HT-29 (cell line): ENCODE measurements around the gene BTBD16. TPM values are rescaled to one million over a fixed set of nuclear protein-coding genes. Genes with fewer than 3 reads are reported as not detected.

Experiments
- DNase-seq: peaks from one replicate; pipeline ENCODE4 v3.0.0-alpha.2; 2015; ENCODE audit warnings: low spot score
- total RNA-seq: library from RNA; depleted of rRNA; stranded (reverse); fragments of >200 nt; shearing (Covaris generic); gene quantifications from 2 replicates; pipeline ENCODE4 v1.2.3, GENCODE V29; 2014

The BTBD16 gene
- total RNA-seq, 1 experiment from 2014 or later = 4.0 TPM

DNA sequence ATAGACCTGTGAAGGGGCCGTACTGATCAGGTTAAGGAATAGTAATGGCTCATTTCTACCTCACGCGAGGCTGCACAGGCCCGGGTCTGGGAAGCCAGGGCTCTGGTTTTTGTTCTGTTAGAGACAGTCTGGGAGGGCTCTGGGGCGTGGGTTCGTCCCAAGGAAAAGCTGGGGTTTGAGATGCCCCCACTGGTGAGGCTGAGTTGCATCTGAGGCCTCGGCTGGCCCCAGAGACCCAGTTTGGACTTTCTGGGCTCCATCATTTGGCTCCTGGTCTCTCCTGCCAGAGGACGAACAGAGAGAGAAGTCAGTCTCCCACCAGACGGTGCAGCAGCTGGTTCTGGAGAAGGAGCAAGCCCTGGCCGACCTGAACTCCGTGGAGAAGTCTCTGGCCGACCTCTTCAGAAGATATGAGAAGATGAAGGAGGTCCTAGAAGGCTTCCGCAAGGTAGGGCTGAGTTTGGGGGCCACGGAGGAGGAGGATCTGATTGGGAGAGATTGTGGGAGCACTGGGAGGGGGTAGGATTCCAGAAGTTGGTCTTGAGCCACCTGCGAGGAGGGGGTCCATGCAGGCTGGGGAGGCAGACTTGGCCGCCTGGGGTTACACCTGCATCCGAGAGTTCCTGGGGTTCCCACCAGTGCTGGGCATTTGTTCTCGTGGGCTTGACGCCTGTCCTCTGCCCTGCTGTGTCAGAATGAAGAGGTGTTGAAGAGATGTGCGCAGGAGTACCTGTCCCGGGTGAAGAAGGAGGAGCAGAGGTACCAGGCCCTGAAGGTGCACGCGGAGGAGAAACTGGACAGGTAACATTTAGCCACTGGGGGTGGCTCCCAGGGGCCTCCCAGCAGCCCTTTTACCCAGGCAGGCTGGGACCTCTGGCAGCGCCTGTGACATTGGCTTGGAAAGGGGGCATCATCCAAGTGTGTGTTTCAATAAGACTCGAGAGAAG lies 22.5 kb upstream of the BTBD16 start:
- DNase-seq = no peak

DNA sequence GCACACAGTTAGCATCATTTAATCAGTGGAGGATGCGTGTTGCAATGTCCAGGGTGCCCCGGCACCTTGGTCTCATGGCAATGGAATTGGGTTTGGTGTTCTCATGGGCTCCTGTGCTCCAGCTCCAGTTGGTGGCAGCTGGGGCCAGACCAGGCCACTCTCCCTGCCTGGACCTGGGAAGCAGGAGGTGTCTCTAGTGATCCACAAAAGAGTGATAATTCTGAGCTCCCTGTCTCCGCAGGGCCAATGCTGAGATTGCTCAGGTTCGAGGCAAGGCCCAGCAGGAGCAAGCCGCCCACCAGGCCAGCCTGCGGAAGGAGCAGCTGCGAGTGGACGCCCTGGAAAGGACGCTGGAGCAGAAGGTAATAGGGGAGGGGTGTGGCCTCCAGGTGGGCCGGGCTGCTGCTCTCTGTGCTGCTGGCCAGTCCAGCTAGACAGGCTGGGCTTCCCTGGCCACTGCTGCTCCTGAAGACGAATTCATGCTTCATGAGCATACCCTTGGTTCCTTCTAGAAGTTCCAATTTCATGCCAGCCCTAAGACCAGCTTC lies 21.7 kb upstream of the BTBD16 start:
- DNase-seq = no peak

DNA sequence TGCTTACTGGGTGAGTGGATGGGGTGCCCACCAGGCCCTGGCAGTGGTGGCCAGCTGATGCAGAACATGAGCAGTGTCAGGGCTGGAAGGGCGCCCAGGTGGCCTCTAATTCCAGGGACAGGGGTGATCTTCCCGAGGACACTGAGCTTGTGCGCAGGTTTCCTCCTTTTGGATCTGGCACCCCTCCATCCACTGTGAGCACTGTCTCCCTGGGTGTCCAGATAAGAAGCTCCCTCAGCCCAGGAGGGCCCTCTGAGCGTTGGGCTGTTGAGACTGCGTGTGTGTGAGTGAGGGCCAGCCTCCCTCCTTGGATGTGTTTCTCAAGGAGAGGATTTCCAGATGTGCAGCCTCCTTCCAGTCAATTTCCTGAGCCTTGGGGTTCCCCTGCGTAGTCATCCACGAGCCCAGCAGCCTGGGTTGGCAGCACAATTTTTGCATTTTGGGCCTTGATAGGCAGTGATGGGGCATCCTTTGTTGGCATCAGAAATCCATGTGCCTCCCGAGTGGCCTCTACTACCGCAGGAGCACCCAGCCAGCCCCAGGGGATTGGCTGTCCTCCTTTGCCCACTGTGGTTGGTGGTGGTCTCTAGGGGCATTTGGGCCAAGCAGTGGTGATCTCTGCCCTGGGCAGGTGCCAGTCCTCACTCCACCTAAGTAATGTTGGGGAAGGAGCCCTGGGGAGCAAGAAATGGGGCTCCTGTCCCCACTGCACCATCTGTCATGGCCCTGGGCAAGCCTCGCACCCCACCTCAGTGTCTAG lies 20.9 kb upstream of the BTBD16 start:
- DNase-seq = no peak

DNA sequence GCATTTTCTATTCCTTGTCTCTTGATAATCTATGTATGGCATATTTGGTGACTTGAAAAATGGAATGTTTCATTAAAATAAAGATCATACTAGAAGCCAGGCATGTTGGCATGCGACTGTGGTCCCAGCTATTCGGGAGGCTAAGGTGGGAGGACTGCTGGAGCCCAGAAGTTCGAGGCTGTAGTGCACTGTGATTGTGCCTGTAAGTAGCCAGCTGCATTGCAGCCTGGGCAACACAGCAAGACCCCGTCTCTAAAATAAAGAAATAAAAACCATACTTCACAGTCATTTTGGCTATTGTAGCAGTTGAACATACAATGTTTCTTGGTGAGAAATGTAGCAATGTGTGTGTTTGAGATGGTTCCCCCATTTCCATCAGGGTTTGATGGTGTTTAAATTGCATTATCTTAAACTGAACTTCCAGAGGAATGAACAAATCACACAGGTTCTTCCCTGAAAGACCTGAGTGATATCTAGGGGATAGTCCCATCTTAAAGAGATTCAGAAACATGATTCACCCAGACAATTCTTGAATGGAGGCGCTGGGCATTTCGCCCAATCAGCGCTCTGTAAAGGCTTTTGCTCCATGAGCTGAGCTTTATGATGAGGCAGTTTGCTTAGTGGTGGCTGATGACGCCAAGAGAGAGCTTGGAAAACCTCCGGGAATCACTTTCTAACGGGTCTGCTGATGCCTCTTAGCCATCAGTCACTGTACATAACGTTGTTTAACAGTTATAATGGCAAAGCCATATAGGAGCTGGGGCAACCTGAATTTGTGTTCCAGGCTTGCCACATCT lies 19.4 kb upstream of the BTBD16 start:
- DNase-seq = no peak

DNA sequence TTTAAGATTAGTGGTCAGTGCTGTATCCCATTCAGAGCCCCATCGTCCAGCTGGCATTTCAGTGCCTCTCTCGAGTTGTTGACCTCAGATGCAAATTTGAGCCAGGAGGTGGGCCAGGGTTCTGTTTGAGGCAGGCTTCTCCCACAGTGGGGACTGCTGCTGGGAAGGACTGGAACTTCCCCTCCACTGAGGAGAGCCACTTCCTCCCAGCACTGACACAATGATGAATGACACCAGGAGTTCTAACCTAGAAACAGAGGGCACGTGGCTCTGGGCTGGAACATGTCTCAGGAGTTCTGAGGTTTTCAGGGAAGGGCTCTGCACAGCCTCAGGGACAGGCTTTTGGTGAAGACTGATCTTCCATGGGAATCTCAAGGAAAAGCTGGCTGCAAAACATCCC lies 18.3 kb upstream of the BTBD16 start:
- DNase-seq = no peak

DNA sequence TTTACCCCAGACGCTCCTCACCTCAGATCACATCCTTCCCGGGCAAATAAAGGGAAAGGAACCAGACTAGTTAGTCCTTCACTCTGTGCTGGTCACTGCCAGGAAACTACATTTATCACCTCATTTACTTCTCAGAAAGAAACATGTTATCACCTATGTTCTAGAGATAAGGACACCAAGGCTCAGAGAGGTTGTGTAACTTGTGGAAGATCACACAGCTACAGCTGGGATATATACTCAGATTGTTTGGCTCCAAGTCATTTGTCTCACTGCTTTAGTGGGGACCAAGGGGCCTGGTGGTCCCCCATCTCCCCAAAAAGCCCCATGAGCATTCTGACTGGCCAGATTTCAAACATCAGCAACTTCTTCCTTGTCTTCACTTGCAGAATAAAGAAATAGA lies 17.5 kb upstream of the BTBD16 start:
- no peak for DNase-seq

DNA sequence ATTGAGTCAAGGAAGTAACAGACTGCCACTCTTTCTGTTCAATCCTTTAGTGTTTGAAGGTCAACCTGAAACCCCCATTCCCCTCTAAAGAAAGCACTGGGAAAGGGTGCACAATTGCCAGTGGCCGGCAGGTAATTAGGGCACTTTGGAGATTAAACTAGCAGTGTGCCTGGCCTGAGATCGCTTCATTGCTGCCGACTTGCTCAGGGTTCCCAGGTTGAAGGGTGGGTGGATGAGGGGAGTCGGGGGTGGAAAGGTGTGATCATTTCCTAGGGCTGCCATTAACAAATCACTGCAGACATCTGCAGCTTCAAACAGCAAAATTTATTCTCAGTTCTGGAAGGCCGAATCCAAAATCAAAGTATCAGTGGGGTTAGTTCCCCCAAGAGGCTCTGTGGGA lies 16.3 kb upstream of the BTBD16 start:
- DNase-seq = no peak

DNA sequence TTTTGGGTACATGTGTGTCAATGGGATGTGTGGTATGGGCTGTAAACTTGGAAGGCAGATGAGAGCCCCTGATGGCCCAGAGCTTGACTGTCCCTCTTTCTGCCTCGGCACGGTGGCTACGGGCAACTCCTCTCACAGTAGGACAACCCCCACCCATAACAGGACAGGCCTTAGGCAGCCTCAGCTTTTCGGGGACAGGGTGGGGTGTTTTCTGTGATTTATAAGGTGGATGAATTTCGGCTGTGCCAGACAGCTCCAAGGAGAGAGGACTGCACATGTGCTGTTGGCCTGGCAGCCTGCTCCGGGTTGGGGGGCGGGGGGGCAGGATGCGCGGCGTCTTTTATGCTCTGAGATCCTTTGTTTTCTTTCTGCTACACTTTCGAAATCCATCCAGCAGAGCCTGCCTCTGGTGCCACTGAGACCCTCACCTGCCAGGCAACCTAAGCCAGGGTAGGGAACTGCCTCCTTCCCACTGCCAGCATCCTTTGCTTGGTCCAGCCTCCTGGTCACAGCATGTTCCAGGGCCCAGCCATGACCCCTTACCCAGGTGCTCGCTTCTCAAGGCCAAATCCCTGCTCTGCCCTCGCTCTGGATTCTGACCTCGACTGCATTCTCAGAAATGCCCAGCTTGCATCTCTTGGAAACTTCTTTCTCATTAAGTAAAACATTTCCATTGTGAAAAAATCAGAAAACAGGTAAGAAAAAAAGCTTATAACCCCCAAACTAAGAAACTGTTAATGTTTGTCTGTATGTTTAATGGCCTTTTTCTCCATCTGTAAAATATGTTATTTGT lies 15.4 kb upstream of the BTBD16 start:
- no peak for DNase-seq

DNA sequence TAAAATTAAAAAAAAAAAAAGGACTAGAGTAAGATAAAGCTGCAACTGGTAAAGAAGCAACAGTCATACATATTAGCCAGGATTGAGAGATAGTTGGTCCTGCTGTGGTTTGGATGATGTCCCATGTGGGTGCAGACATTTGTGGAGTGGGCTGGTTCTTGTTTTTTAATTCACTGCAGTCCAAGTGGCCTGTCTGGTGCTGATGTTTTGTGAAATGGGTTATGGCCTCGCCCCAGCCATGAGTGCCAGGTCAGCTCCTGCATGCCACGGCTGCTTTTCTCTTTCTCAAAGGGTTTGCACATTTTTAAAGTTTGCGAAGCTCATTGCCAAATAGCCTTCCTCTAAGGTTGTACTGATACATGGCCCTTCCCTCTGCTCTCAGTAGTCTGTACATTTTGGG lies 14.1 kb upstream of the BTBD16 start:
- no peak for DNase-seq

DNA sequence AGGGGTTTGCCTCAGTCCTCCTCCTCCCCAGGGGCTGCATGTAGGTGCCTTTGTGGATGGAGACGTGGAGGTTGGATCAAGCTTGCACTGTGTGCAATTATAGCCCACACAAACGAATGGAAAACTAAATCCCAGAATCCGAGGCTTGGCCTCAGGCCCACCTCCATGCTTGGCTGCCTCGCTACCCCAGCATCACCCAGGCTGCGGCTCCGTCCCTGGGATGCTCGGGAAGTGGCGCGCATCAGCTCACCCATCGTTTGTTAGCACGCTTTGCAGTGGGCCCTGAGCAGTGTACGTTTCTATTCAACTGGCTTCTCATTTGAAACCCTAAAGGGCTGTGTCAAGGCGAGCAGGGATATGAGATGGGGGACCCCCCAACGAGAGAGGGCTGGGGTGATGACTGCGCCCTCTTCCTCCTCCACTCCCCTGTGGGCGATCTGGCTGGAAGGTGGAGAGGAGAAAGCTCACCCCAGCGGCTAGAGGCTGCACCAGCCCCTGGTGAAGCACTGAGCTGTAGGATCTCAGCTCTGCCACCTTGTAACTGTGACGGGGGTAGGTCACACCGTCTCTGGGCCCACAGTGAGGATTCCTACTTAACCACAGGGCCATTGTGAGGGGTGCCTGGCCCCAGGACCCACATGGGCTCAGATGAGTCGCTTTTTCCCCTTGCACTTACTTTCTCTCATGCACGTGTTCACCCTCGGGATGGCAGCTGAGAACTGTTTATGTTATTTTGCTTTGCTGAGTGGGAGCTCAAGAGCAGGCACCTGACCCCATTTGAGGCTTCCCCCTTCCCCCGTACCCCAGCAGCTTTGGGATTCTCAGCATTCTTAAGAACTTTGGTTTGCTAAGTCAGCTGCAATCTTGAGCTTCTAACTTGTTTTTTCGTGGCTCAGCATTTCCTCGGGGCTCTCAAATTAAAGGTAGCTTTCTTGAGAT lies 12.7 kb upstream of the BTBD16 start:
- no peak for DNase-seq

DNA sequence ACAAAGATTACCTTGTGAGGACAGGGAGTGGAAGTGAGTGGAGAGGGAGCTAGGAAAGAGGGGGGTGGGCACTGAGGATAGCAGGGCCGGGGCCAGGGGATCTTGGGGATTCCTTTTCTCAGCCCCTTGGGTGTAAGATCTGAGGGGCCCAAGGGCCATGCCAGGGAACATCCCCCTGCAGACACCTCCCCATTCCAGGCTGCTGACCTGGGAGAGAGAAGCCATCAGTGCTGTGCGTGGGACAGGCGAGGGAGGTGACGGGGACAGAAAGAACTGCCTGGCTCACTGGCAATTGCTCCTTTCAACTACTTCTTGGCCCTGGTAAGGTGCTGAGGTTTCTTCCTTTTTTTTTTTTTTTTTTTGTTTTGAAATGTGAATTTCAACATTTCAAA lies 12.0 kb upstream of the BTBD16 start:
- no peak for DNase-seq

DNA sequence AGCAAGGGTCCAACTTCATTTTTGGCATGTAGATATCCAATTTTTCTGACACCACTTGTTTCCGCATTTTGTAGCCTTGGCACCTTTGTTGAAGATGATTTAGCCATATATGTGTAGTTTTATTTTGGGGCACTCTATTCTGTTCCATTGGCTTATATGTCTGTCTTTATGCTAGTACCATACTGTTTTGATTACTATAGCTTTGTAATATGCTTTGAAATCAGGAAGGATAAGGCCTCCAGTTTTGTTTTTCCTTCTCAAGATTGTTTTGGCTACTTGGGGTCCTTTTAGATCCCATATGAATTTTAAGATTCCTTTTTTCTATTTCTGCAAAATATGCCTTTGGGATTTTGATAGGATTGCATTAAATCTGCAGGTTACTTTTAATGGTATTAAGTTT lies 9.5 kb upstream of the BTBD16 start:
- DNase-seq = no peak

DNA sequence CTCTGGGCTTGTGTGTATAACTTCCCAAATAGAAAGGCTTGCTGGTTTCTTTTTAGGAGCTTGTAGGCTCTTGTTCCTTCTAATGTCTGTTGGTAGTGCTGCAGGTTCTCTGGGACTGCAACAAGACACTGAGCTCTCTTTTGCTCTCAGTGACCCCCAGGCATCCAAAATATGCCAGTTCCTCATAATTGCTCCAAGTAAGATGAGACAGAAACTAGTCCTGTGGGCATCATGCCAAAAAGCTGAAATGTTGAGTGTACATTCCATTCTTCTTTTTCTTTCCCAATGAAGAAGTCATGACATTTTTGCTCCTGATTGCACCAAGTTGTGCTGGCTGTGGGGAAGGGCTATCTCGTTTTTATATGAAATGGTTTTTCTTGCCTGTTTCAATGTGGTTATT lies 7.1 kb upstream of the BTBD16 start:
- peak; percentile 25 for DNase-seq

DNA sequence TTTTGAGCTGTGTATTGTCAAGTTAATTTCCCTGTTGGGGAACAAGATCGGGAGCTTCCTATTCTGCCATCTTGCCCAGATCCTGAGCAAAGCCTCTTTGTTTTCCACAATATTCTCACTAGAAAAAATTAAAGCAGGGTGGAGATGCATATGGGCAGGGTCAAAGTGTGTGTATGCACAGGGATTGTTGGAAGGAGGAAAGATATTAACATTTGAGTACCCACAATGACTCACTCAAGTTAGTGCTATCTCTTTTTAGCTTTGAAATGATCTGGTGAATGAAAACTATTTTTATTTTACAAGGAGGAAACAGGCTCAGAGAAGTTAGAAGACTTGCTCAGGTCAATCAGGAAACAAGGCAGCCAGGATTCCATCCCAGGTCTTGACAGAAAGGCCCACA lies 6.7 kb upstream of the BTBD16 start:
- peak; percentile 55 for DNase-seq

DNA sequence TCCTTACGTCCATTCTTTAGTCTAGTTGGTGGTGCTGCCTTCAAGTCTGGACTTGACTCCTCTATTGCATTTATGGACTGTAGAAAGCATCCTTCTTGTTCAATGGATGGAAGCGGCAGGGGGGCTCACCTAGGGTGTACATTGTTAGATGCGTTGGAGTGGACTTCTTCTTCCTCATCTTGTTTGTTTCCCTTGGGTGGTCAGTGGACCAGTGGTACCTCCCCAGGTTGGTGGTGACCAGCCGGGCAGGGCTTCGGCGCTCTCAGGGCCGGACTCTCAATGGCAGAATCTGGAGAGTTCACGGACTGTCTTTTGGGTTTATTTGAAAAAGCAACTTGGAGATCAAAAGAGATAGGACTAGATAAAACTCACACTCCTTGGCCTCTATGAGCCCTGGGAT lies 6.2 kb upstream of the BTBD16 start:
- DNase-seq = no peak

DNA sequence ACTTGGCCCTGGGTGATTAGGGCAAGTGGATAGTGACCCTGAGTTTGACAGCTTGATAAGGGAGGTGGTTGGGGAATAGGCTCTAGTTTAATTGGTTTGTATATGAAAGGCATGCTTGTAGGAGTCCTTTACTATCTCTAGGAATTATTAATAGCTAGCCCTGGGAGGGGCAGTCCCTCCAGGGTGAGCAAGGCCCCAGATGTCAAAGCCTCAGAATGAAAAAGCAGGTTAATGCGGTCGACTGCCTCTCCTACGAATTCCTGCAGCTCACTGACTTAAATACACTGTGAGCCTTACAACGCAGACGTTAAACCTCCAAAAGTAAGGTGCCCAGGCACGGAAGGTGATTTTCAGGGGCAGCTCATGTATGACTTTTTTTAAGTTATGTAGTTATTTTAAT lies 5.2 kb upstream of the BTBD16 start:
- no peak for DNase-seq

DNA sequence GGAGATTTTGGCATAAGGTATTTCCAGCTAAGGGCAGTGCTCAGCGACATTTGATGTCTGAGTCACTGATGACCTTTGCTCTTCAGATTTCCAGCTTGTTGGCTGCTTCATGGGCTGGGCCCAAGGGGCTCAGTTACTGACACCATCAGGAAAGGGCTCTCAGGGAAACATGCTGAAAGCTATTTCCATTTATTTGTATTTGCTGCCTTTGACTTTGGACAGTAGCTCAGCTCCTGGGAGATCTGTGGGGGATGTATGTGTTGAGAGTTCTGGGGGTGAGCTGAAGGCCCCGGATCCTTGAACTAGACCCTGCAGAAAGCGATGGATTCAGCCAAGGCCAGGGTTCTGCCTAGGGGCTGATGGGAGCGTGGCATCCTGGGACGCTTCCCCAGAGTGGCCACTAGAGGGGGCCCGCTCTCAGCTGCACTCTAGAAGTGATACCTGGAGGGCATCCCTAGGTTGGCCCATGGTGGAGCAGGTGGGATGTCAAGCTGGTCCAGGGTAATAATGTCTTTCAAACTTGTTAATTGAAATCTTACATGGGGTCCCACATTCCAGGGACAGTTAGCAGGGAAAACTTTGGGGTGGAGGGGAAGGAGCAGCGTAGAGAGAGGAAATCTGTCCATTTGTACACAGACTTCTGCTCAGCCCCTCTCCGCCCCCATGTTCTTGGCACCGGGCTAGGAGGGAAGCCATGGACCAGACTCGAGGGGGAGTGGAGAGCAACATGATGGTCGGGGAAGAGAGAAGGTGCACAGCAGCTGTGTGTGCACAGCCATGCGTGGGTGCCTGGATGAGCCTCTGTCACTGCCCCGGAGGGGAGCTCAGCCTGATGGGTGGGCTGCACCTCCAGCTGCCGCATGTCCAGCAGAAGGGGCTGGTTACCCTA lies 3.0 kb upstream of the BTBD16 start:
- peak; percentile 68 for DNase-seq

DNA sequence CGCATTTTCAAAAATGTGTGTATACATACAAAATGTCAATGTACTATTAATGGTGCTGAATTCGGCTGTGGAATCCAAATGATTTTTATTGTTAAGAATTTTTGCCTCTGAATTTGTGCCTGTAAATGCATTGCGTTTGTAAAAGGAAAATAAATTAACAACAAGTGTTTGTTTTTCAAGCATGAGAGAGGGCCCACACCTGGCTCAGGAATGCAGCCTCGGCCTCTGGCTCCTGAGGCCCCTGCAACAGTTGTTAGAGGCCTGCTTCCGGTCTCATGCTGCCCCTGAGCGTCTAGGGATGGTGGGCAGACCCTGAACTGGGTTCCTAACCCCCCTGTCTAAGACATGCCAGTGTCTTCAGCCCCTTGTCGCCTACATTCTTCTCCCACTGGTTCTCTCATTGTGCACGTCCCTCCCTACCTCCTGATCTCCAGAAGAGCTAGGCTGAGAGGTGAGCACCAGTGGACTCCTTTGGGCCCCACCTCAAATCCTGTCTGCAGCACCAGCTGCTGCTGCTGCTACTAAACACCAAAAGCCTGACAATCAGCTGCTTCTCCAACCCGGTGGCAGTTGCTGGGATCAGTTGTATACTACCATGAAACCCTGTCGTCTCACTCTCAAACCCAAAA lies 1.9 kb upstream of the BTBD16 start:
- DNase-seq = no peak
